HCT116 (cell line): Measurements from ENCODE around the gene RTN4RL2. TPM values are rescaled to one million over a fixed set of nuclear protein-coding genes. Genes with fewer than 3 reads are reported as not detected.

Source experiments
- ATAC-seq: fragments of 200-7000 bp; cut with Tn5 transposase; 2 replicates; pipeline ENCODE4 v1.9.1; 2020; ENCODE audit warnings: mild to moderate bottlenecking, moderate library complexity
- BruUV-seq: library from RNA; stranded (reverse); fragments of 400-500 nt; replicated peaks from 2 replicates; lab custom pipeline; 2021; lab: Mats Ljungman, UMichigan
- CTCF ChIA-PET: fragments of 300-600 bp; sonication (Branson Sonifier 250); formaldehyde crosslinking; loops from one replicate; lab custom pipeline; 2021; ENCODE audit warnings: antibody characterized with exemption; lab: Charles Lee
- POLR2A ChIA-PET: fragments of 300-600, 350-600 bp; sonication (Branson Sonifier 250); formaldehyde crosslinking; loops from one replicate; lab custom pipeline; 2021; ENCODE audit warnings: antibody characterized with exemption; lab: Charles Lee
- RAD21 ChIA-PET, 2 experiments: fragments of 300-600 bp; sonication (Branson Sonifier 250); formaldehyde crosslinking; loops; one replicate each; lab custom pipeline; 2023; ENCODE audit warnings: low total read pairs in 2 of 2; ENCODE audit not compliant: uncharacterized antibody in 2 of 2, unreplicated experiment in 2 of 2, low non-redundant PET in 1 of 2; lab: Charles Lee
- DNase-seq: peaks from one replicate; pipeline ENCODE4 v3.0.0-alpha.2; 2010; ENCODE audit warnings: low read depth, low spot score
- H2AFZ ChIP-seq: fragments of 200-600 bp; shearing (Covaris generic), sonication (generic); 2 replicates; pipeline ENCODE4 v1.6.1; 2017; ENCODE audit warnings: low read depth, mixed run types, mixed read lengths, antibody characterized with exemption, low read length; ENCODE audit not compliant: poor library complexity, severe bottlenecking
- H3K27ac ChIP-seq: 2 replicates; pipeline ENCODE4 v1.5.1; 2012; ENCODE audit warnings: low read depth, low read length
- H3K27me3 ChIP-seq: fragments of 200-600 bp; sonication (generic); 2 replicates; pipeline ENCODE4 v1.6.1; 2016; ENCODE audit warnings: mixed run types, low read length, mixed read lengths; ENCODE audit not compliant: insufficient read depth
- H3K36me3 ChIP-seq, 2 experiments: fragments of 200-500 bp in 1 of 2; fragments of 200-600 bp in 1 of 2; sonication (Bioruptor generic) in 1 of 2; sonication (generic) in 1 of 2; 2 replicates each; pipeline versions ENCODE4 v1.5.1 to v1.6.1; 2014 to 2016; ENCODE audit warnings: low read length in 2 of 2, inconsistent platforms in 1 of 2, mixed read lengths in 1 of 2, mixed run types in 1 of 2; ENCODE audit not compliant: insufficient read depth in 2 of 2, control insufficient read depth in 1 of 2
- H3K4me1 ChIP-seq, 2 experiments: fragments of 200-600 bp in 1 of 2; sonication (generic) in 1 of 2; 2 replicates each; pipeline versions ENCODE4 v1.5.1 to v1.6.1; 2012 to 2017; ENCODE audit warnings: low read length in 2 of 2, inconsistent platforms in 1 of 2, mild to moderate bottlenecking in 1 of 2, mixed read lengths in 1 of 2, mixed run types in 1 of 2, moderate library complexity in 1 of 2; ENCODE audit not compliant: insufficient read depth in 2 of 2, control insufficient read depth in 1 of 2
- H3K4me2 ChIP-seq: fragments of 200-600 bp; sonication (generic); 2 replicates; pipeline ENCODE4 v1.6.1; 2017; ENCODE audit warnings: mixed run types, low read length, mixed read lengths
- H3K4me3 ChIP-seq, 2 experiments: fragments of 200-600 bp in 1 of 2; sonication (generic) in 1 of 2; replicated peaks in 1 of 2; 2 replicates each; pipeline ENCODE4 v1.5.1; 2011 to 2016; ENCODE audit warnings: low read length in 2 of 2, control low read depth in 1 of 2, low read depth in 1 of 2, mild to moderate bottlenecking in 1 of 2, mixed read lengths in 1 of 2, mixed run types in 1 of 2
- H3K79me2 ChIP-seq: fragments of 200-600 bp; sonication (generic); 2 replicates; pipeline ENCODE4 v1.6.1; 2017; ENCODE audit warnings: mild to moderate bottlenecking, mixed run types, low read length, moderate library complexity, mixed read lengths; ENCODE audit not compliant: insufficient read depth
- H3K9ac ChIP-seq: fragments of 200-600 bp; sonication (generic); 2 replicates; pipeline ENCODE4 v1.6.1; 2016; ENCODE audit warnings: low read length, mixed read lengths
- H3K9me2 ChIP-seq: fragments of 200-600 bp; sonication (generic), shearing (Covaris generic); 2 replicates; pipeline ENCODE4 v1.6.1; 2017; ENCODE audit warnings: mixed run types, mild to moderate bottlenecking, moderate library complexity; ENCODE audit not compliant: insufficient read depth
- H3K9me3 ChIP-seq, 2 experiments: fragments of 200-500 bp in 1 of 2; fragments of 200-600 bp in 1 of 2; sonication (Bioruptor generic) in 1 of 2; sonication (generic) in 1 of 2; 2 replicates each; pipeline ENCODE4 v1.6.1; 2014 to 2017; ENCODE audit warnings: low read length in 2 of 2, mixed read lengths in 2 of 2, inconsistent platforms in 1 of 2, low read depth in 1 of 2, mild to moderate bottlenecking in 1 of 2, mixed run types in 1 of 2, moderate library complexity in 1 of 2; ENCODE audit not compliant: control insufficient read depth in 1 of 2, insufficient read depth in 1 of 2
- H4K20me1 ChIP-seq: fragments of 200-600 bp; sonication (generic), shearing (Covaris generic); 2 replicates; pipeline ENCODE4 v1.6.1; 2017; ENCODE audit warnings: mixed run types, mild to moderate bottlenecking, moderate library complexity; ENCODE audit not compliant: insufficient read depth
- CBX3 ChIP-seq: IDR thresholded peaks from 2 replicates; pipeline ENCODE4 v1.6.1; 2012; ENCODE audit warnings: low read depth
- CEBPB ChIP-seq: IDR thresholded peaks from 2 replicates; pipeline ENCODE4 v1.6.1; 2012; ENCODE audit warnings: low read depth
- EGR1 ChIP-seq: IDR thresholded peaks from 2 replicates; pipeline ENCODE4 v1.6.1; 2012; ENCODE audit warnings: low read depth
- ELF1 ChIP-seq: IDR thresholded peaks from 2 replicates; pipeline ENCODE4 v1.6.1; 2012; ENCODE audit warnings: low read depth, borderline replicate concordance
- EZH2 ChIP-seq: fragments of 200-600 bp; sonication (generic); IDR thresholded peaks from 2 replicates; pipeline ENCODE4 v1.6.1; 2017; ENCODE audit warnings: antibody characterized with exemption, mixed run types
- EZH2phosphoT487 ChIP-seq: fragments of 200-600 bp; IDR thresholded peaks from 2 replicates; pipeline ENCODE4 v1.6.1; 2018; ENCODE audit warnings: antibody characterized with exemption, borderline replicate concordance
- FOSL1 ChIP-seq: IDR thresholded peaks from 2 replicates; pipeline ENCODE4 v1.6.1; 2012; ENCODE audit warnings: low read depth
- POLR2A ChIP-seq: IDR thresholded peaks from 2 replicates; pipeline ENCODE4 v1.7.0; 2011; ENCODE audit warnings: borderline replicate concordance; ENCODE audit not compliant: insufficient read depth, insufficient read length; ENCODE audit errors: extremely low read depth
- POLR2AphosphoS5 ChIP-seq: IDR thresholded peaks from 2 replicates; pipeline ENCODE4 v1.6.1; 2011; ENCODE audit warnings: mild to moderate bottlenecking, low read depth, low read length, moderate library complexity
- SIN3A ChIP-seq: IDR thresholded peaks from 2 replicates; pipeline ENCODE4 v1.6.1; 2012; ENCODE audit warnings: low read depth
- SP1 ChIP-seq: IDR thresholded peaks from 2 replicates; pipeline ENCODE4 v1.6.1; 2012; ENCODE audit warnings: low read depth
- SRF ChIP-seq: IDR thresholded peaks from 2 replicates; pipeline ENCODE4 v1.6.1; 2012; ENCODE audit warnings: low read depth
- TCF7L2 ChIP-seq: IDR thresholded peaks from 2 replicates; pipeline ENCODE4 v1.7.0; 2011; ENCODE audit warnings: borderline replicate concordance, inconsistent platforms; ENCODE audit not compliant: insufficient read depth, insufficient read length; ENCODE audit errors: extremely low read depth
- YY1 ChIP-seq: IDR thresholded peaks from 2 replicates; pipeline ENCODE4 v1.6.1; 2011; ENCODE audit warnings: low read length, low read depth, moderate library complexity, mild to moderate bottlenecking; ENCODE audit not compliant: insufficient replicate concordance; ENCODE audit errors: extremely low read depth
- ZFX ChIP-seq: fragments of 450-650 bp; IDR thresholded peaks from 2 replicates; pipeline ENCODE4 v1.6.1; 2017
- intact Hi-C: fragments of 100-400 bp; cut with micrococcal nuclease; formaldehyde crosslinking; loops from 2 replicates; pipeline ENCODE4 v1.10.0; 2022
- total RNA-seq: library from RNA; stranded (reverse); gene quantifications from one replicate; pipeline ENCODE4 v1.2.1, GENCODE V29; 2021; ENCODE audit not compliant: unreplicated experiment
- TF ChIP-seq, protein P1 (sequence below), 3 experiments: fragments of 200-600 bp in 1 of 3; sonication (generic) in 1 of 3; IDR thresholded peaks in 2 of 3; conservative IDR thresholded peaks in 1 of 3; 2 replicates each; pipeline ENCODE4 v1.5.1; 2012 to 2017; ENCODE audit warnings: low read depth in 2 of 3, low read length in 2 of 3, antibody characterized with exemption in 1 of 3, borderline replicate concordance in 1 of 3, control low read depth in 1 of 3, mild to moderate bottlenecking in 1 of 3, mixed read lengths in 1 of 3, mixed run types in 1 of 3, moderate library complexity in 1 of 3; ENCODE audit not compliant: insufficient read depth in 1 of 3
- TF ChIP-seq, protein P2 (sequence below): IDR thresholded peaks from 2 replicates; pipeline ENCODE4 v1.6.1; 2012
- TF ChIP-seq, protein P3 (sequence below): IDR thresholded peaks from 2 replicates; pipeline ENCODE4 v1.6.1; 2012

RTN4RL2 gene
- total RNA-seq, 1 experiment from 2014 or later = 24.0 TPM

DNA sequence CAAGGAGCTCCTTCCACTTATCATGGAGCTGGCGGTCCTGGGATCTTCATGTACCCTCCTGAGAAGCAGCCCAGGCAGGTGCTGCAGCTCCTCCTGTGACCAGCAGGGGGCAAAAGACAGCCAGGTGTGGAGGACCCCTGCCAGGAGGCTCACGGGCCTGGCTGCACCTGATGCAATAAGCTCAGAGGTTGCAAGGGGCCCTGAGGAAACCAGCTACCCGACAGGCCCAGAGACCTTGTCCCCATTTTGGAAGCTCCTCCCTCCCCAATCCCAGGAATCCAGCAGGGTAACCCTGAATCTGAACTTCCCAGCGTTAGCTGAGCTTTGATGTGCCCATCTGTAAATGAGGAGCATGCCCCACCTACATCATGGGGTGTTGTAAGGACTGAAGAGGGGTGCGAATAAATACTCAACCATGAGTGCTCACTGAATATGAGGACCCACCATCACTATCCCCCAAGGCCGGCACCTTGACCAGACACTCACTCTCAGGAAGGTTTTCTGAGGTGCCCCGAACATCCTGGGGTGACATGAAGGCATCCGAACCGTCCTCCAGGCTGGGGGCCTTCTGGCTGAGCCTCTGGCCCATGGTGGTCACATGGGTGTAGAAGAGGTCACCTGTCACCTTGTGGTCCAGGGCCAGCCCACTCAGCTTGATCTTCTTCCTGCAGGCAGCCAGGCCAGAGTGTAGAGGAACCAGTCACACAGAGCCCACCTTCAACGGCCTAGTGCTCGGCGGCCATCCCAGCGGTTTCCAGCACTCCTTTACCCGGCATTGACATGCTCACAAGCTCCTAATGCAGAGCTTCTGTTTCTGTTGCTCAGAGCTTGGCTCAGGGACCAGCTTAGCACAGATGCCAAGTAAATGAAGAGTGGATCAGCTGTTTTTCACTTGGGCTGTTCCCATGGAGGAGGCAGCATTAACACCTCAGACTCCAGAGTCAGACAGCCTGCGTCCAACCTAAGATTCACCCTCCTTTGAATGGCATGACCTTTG is 33.5 kb downstream of the RTN4RL2 start (continued):
- TF ChIP-seq ZFX = no peak
- no peak for TF ChIP-seq EZH2phosphoT487
- no peak for TF ChIP-seq EZH2
- peak; percentile 43 for TF ChIP-seq POLR2AphosphoS5
- TF ChIP-seq, protein P1, sequence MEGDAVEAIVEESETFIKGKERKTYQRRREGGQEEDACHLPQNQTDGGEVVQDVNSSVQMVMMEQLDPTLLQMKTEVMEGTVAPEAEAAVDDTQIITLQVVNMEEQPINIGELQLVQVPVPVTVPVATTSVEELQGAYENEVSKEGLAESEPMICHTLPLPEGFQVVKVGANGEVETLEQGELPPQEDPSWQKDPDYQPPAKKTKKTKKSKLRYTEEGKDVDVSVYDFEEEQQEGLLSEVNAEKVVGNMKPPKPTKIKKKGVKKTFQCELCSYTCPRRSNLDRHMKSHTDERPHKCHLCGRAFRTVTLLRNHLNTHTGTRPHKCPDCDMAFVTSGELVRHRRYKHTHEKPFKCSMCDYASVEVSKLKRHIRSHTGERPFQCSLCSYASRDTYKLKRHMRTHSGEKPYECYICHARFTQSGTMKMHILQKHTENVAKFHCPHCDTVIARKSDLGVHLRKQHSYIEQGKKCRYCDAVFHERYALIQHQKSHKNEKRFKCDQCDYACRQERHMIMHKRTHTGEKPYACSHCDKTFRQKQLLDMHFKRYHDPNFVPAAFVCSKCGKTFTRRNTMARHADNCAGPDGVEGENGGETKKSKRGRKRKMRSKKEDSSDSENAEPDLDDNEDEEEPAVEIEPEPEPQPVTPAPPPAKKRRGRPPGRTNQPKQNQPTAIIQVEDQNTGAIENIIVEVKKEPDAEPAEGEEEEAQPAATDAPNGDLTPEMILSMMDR (IDR thresholded peaks at IDR 0.05 in 2 of 3, conservative IDR thresholded peaks at IDR 0.05 in 1 of 3; ENCODE audit: borderline replicate concordance in 1 of 3, insufficient read depth in 1 of 3, low read depth in 2 of 3, low read length in 2 of 3) = peak; percentile 73 to 98 (median 87)
- no peak for TF ChIP-seq YY1
- TF ChIP-seq SIN3A = no peak
- TF ChIP-seq, protein P2, sequence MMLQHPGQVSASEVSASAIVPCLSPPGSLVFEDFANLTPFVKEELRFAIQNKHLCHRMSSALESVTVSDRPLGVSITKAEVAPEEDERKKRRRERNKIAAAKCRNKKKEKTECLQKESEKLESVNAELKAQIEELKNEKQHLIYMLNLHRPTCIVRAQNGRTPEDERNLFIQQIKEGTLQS = no peak
- no peak for TF ChIP-seq EGR1
- no peak; the same call in 1 of the 2 replicates for TF ChIP-seq CEBPB
- no peak for TF ChIP-seq ELF1

DNA sequence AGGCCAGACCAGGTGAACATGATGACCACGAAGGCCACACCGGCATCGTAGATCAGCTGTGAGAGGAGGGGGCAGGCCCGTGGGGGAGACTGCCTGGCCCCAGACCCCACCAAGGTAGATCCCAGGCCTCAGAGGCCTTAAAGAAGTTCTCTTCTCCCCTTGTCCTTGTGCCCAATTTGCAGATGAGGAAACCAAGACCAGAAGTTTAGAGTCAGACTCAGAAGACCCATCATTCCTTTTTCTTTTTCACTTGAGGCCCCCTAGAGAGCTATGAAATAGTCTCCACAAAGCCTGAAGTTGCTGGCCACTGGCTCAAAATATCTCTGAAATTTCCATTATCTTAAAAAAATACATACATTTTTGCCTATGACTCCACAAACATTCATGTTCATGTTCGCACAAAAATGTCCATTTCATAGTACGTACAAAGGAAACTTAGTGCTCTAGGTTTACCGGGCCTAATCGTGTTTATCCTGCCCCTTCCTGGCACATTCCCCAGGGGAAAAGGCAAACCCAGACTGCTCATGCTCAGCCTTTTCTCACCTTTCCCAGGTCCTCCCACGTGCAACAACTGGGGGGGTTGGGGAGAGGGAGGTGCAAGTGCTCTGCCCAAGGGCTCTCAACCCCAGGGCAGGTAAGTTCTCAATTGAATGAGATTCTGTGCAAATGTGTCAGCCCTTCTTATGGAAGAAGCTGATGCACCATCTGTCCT is 35.9 kb downstream of the RTN4RL2 start:
- Histone ChIP-seq H3K27ac (no peak overlapping the region), H3K36me3 (no peaks in the 10 kb centered on the region), H4K20me1 (no peaks in the 10 kb centered on the region), H3K4me3 (no peak overlapping the region), H2AFZ (no peak overlapping the region), H3K9me3 (no peaks in the 10 kb centered on the region), H3K4me2 (no peak overlapping the region), H3K9me2 (no peaks in the 10 kb centered on the region), H3K4me1 (peaks cover 16% of the 10 kb centered on the region in 2 experiments; a peak in 3 of 4 replicates), H3K9ac (no peak overlapping the region), H3K79me2 (no peaks in the 10 kb centered on the region)
- no TSS peak for BruUV-seq
- ChIA-PET POLR2A (no interaction called here), CTCF (no interaction called here), RAD21 (no interaction called here)
- no peak for DNase-seq
- intact Hi-C loops = no loop called here
- ATAC-seq = no peak
- TF ChIP-seq POLR2A = no peak
- TF ChIP-seq EZH2phosphoT487 = no peak
- no peak for TF ChIP-seq FOSL1
- no peak for TF ChIP-seq SRF
- no peak for TF ChIP-seq TCF7L2
- no peak for TF ChIP-seq EGR1
- TF ChIP-seq, protein P1 (IDR thresholded peaks at IDR 0.05 in 2 of 3, conservative IDR thresholded peaks at IDR 0.05 in 1 of 3; ENCODE audit: borderline replicate concordance in 1 of 3, insufficient read depth in 1 of 3, low read depth in 2 of 3, low read length in 2 of 3) = no peak
- TF ChIP-seq, protein P3, sequence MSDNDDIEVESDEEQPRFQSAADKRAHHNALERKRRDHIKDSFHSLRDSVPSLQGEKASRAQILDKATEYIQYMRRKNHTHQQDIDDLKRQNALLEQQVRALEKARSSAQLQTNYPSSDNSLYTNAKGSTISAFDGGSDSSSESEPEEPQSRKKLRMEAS = no peak
- TF ChIP-seq SP1 = no peak
- no peak for TF ChIP-seq CBX3
- TF ChIP-seq, all 23 proteins: peak for 0
- H3K27me3 ChIP-seq = no peaks in the 10 kb centered on the region
